Measurements from ENCODE around the gene USH2A. TPM values are rescaled to one million over a fixed set of nuclear protein-coding genes. Genes with fewer than 3 reads are reported as not detected.

The USH2A gene
- total and polyA plus RNA-seq, 8 donors, result 0.03 to 0.28 (median 0.06) TPM

GRCh38 chr1:215730600-215730999 is 692.6 kb downstream of the USH2A start:
- H3K36me3 ChIP-seq, result no peaks in the 10 kb centered on the region
- TF ChIP-seq CTCF (IDR thresholded peaks at IDR 0.05), result no peak
- intact Hi-C loops (cut with DNase I), result no loop called here
- no peak overlapping the region for H3K4me3 ChIP-seq
- H3K27ac ChIP-seq, result no peak overlapping the region
- WGBS, 2 donors, result 74 to 80% methylated on average over 3 of the region's 3 CpGs
- DNase-seq (no peak), ATAC-seq (no peak), FAIRE-seq (no peak)
- H3K9me3 ChIP-seq, result no peaks in the 10 kb centered on the region
- no peaks in the 10 kb centered on the region for H3K27me3 ChIP-seq
- no peaks in the 10 kb centered on the region for H3K4me1 ChIP-seq

GRCh38 chr1:215728169-215728568 is 695.1 kb downstream of the USH2A start:
- WGBS, 2 donors, result 65 to 79% methylated on average over 3 of the region's 3 CpGs
- DNase-seq (no peak), ATAC-seq (no peak), FAIRE-seq (no peak)
- intact Hi-C loops (cut with DNase I), result no loop called here
- TF ChIP-seq CTCF (IDR thresholded peaks at IDR 0.05), result no peak
- H3K27me3 ChIP-seq, result no peaks in the 10 kb centered on the region
- H3K4me1 ChIP-seq, result no peaks in the 10 kb centered on the region
- H3K27ac ChIP-seq, result no peak overlapping the region
- H3K4me3 ChIP-seq, result no peak overlapping the region
- H3K36me3 ChIP-seq, result no peaks in the 10 kb centered on the region
- H3K9me3 ChIP-seq, result no peaks in the 10 kb centered on the region

GRCh38 chr1:215720126-215720525 is 703.1 kb downstream of the USH2A start:
- TF ChIP-seq CTCF (IDR thresholded peaks at IDR 0.05), result no peak
- ATAC-seq (no peak), FAIRE-seq (no peak), DNase-seq (no peak)
- Histone ChIP-seq H3K27me3 (no peaks in the 10 kb centered on the region), H3K4me1 (no peaks in the 10 kb centered on the region), H3K36me3 (no peaks in the 10 kb centered on the region), H3K9me3 (no peaks in the 10 kb centered on the region), H3K27ac (no peak overlapping the region), H3K4me3 (no peak overlapping the region)
- intact Hi-C loops (cut with DNase I), result no loop called here

GRCh38 chr1:215719552-215719951 is 703.7 kb downstream of the USH2A start:
- no peak for DNase-seq
- intact Hi-C loops (cut with DNase I), result no loop called here
- no peak overlapping the region for H3K4me3 ChIP-seq
- no peak overlapping the region for H3K27ac ChIP-seq
- no peaks in the 10 kb centered on the region for H3K36me3 ChIP-seq
- no peaks in the 10 kb centered on the region for H3K4me1 ChIP-seq
- ATAC-seq, result no peak
- no peaks in the 10 kb centered on the region for H3K27me3 ChIP-seq
- FAIRE-seq, result no peak
- no peaks in the 10 kb centered on the region for H3K9me3 ChIP-seq
- TF ChIP-seq CTCF (IDR thresholded peaks at IDR 0.05), result no peak

- Histone ChIP-seq H3K36me3 (no peaks in the 10 kb centered on the region), H3K27me3 (no peaks in the 10 kb centered on the region), H3K4me3 (no peak overlapping the region), H3K9me3 (no peaks in the 10 kb centered on the region), H3K4me1 (no peaks in the 10 kb centered on the region), H3K27ac (no peak overlapping the region)
- ATAC-seq (no peak), FAIRE-seq (no peak), DNase-seq (no peak)
- no peak for TF ChIP-seq CTCF (IDR thresholded peaks at IDR 0.05)
- intact Hi-C loops (cut with DNase I), result no loop called here
- 24 to 49% methylated on average over 3 of the region's 3 CpGs for WGBS, 2 donors
Observed at GRCh38 chr1:215718575-215719287, 704.5 kb downstream of the USH2A start.

Measured in pancreas (tissue), 10 donors.